HG03571 (cell line): Measurements from ENCODE around the gene KCNC4.

Experiments
- ATAC-seq: cut with Tn5 transposase; IDR thresholded peaks from one replicate; pipeline ENCODE4 v1.9.1; 2021; ENCODE audit not compliant: unreplicated experiment

The KCNC4 gene

GRCh38 chr1:110250749-110251148, 40.6 kb downstream of the KCNC4 start:
- no peak for ATAC-seq

DNA sequence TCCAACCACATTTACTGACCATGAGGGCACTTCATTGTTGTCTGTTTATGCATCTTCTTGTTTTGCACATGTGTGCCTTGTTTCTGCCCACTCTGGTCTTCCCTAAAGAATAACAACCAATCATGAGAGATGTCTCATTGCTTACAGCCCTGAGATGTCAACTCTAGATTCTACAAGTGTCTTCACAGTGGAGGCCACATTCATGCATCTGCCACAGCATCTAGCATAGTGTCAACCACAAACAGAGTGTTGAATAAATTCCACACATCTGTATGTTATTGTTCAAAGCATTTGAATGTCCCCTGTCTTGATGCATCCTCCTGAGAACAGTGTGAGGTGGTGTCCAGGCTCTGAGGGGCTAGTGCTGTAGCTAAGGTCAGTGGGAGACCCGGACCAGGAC, 43.1 kb downstream of the KCNC4 start:
- ATAC-seq: no peak

DNA sequence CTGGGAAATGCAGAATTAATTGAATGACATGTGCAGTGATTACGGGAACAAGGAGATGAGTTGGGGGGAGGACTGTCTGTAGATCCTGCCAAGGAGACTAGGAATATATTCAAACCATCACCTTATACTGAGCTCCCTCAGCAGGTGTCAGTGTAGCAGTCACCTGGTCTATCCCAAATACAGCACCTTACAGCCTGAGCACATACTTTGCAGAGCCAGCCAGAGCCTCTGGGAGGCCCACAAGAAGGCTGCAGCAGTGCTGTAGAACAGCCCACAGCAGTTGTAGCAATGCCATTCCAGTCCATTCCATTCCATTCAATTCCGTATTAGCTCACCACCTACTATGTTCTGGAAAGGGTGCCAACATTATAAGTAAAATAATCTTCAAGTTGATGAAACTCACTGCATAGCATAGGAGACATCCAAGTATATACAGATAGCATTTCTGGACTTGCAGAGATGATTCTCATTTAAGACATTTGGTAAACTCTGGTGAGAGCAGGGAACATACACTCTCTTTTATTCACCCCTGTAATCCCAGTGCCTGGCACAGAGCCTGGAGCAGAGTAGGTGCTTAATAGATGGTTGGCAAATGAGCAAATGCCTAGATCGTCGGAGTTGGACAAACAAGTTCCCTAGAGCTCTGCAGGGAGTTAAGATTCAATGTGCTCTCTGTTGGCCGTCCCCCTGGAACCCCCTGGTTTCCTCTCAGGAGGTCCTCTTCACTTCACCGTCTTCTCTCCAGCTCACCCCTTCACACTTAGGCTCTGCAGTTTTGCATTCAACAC, 44.7 kb downstream of the KCNC4 start:
- ATAC-seq: no peak

DNA sequence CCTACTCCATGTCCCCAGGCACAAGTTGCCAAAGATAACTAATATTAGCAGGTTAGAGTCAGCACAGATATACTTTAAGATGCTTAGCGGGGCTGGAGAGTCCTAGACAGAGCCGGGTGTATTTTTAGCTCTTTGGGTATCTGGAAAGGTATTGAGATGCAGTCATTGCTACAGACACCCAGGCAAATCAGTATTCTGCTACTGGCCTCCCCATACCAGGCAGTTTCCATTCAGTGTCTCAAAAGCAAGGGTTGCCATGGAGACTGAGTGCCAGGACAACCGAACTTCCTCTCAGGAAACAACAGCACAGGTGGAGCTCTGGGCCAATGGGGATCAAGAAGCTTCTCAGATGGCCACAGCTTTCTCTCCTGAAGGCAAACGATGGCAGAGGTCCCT, 45.3 kb downstream of the KCNC4 start:
- ATAC-seq: no peak

DNA sequence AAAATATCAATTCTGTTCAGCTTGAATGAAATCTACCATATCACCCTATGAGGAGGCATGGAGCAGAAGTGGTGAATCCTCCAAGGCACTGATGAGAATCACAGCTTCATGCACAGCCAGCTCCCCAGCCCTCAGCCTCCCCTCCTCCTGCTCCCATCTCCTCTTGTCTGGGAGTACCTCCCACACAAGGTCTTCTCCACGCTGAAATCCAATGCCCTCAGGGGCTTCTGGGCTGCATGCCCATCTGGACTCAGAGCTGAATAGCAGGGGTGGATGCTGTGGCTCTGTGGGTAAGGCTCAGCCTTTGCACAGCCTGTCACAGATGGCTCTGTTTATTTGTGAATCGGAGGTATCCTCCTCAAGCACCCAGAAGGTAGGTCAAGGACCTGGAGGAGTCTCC, 48.6 kb downstream of the KCNC4 start:
- no peak for ATAC-seq

- no peak for ATAC-seq
Observed at GRCh38 chr1:110259770-110260169, 49.7 kb downstream of the KCNC4 start.
